ENCODE results near the gene COQ8A. TPM values are rescaled to one million over a fixed set of nuclear protein-coding genes. Genes with fewer than 3 reads are reported as not detected.
"Not testable (repeated sequence)": the region's sequence is repeated elsewhere in the genome, so short reads cannot be mapped to it uniquely, and the experiment has no call there.

Gene COQ8A
- polyA plus RNA-seq, 1 donor from 2014 or later: 13.2 TPM

DNA sequence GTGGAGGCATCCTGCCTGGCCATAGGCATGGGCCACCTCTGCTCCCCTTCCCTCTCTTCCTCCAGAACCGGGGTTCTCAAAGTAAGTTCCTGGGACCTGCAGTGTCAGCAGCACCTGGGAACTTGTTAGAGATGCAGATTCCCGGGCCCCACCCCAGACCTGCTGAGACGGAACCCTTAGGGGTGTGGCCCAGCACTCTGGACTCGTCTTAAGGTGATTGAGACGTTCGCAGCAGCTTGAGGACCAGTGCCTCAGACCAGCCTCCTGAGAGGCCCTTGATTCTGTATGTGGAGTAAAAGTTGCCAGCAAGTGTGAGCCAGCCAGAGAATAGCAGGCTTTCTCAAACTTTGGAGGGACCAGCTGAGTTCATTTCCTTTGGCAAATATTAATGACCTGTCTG lies 14.2 kb downstream of the COQ8A start:
- H3K4me2 ChIP-seq (ENCODE audit: low read length): no peak overlapping the region
- H3K36me3 ChIP-seq (ENCODE audit: insufficient read depth, low read length): no peaks in the 10 kb centered on the region
- no peak overlapping the region for H3K9ac ChIP-seq (ENCODE audit: low read length)
- TF ChIP-seq EZH2 (IDR thresholded peaks at IDR 0.05; ENCODE audit: borderline replicate concordance, insufficient read depth, low read length, poor library complexity, severe bottlenecking): no peak
- H3K4me3 ChIP-seq (ENCODE audit: low read length): no peak overlapping the region
- no peaks in the 10 kb centered on the region for H3F3A ChIP-seq (ENCODE audit: insufficient read depth, low read length, poor library complexity, severe bottlenecking)
- H3K27ac ChIP-seq (ENCODE audit: low read length): no peak overlapping the region
- H3K9me2 ChIP-seq (ENCODE audit: insufficient read depth, low read length): no peaks in the 10 kb centered on the region
- no peak overlapping the region for H2AFZ ChIP-seq (ENCODE audit: low read depth, low read length)
- H3K79me2 ChIP-seq (replicated peaks; ENCODE audit: insufficient read depth, low read length): no peaks in the 10 kb centered on the region
- no peaks in the 10 kb centered on the region for H3K9me3 ChIP-seq (ENCODE audit: low read length)
- no peaks in the 10 kb centered on the region for H4K20me1 ChIP-seq (ENCODE audit: insufficient read depth)
- no peaks in the 10 kb centered on the region for H3K27me3 ChIP-seq (ENCODE audit: insufficient read depth, low read depth, low read length)

DNA sequence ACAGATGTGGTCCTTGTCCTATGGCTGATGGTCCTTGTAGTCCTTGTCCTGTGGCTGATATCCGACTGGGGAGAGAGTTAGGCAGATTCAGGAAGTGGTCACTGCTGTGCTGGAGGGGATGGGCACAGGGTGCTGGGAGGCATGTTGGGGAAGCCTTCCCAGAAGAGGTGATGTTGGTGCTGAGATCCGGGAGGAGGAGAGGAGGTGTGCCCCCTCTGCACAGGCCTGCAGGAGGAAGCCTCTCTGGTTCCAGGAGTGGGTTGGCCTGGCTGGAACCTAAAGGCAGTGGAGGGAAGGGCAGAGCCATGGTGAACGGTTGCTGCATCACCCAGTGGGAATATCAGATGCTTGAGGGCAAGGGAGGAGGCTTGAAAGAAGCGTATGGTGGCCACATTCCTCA lies 14.7 kb downstream of the COQ8A start:
- H2AFZ ChIP-seq (ENCODE audit: low read depth, low read length): no peak overlapping the region
- no peak overlapping the region for H3K4me3 ChIP-seq (ENCODE audit: low read length)
- no peaks in the 10 kb centered on the region for H4K20me1 ChIP-seq (ENCODE audit: insufficient read depth)
- H3F3A ChIP-seq (ENCODE audit: insufficient read depth, low read length, poor library complexity, severe bottlenecking): no peaks in the 10 kb centered on the region
- H3K4me2 ChIP-seq (ENCODE audit: low read length): no peak overlapping the region
- no peaks in the 10 kb centered on the region for H3K9me2 ChIP-seq (ENCODE audit: insufficient read depth, low read length)
- H3K36me3 ChIP-seq (ENCODE audit: insufficient read depth, low read length): no peaks in the 10 kb centered on the region
- H3K27me3 ChIP-seq (ENCODE audit: insufficient read depth, low read depth, low read length): no peaks in the 10 kb centered on the region
- H3K27ac ChIP-seq (ENCODE audit: low read length): no peak overlapping the region
- no peak overlapping the region for H3K9ac ChIP-seq (ENCODE audit: low read length)
- H3K9me3 ChIP-seq (ENCODE audit: low read length): no peaks in the 10 kb centered on the region
- TF ChIP-seq MXI1 (conservative IDR thresholded peaks at IDR 0.05; ENCODE audit: poor library complexity, severe bottlenecking): no peak
- no peak for TF ChIP-seq TAF1 (IDR thresholded peaks at IDR 0.05; ENCODE audit: low read depth)
- H3K79me2 ChIP-seq (replicated peaks; ENCODE audit: insufficient read depth, low read length): no peaks in the 10 kb centered on the region

DNA sequence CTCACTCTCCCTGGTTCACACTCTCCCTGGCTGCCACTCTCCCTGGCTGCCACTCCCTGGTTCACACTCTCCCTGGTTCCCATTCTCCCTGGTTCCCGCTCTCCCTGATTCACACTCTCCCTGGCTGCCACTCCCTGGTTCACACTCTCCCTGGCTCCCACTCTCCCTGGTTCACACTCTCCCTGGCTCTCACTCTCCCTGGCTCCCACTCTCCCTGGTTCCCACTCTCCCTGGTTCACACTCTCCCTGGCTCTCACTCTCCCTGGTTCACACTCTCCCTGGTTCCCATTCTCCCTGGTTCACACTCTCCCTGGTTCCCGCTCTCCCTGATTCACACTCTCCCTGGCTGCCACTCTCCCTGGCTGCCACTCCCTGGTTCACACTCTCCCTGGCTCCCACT lies 15.8 kb downstream of the COQ8A start:
- not testable (repeated sequence) for H3K4me2 ChIP-seq (ENCODE audit: low read length); H3K9ac ChIP-seq (ENCODE audit: low read length); H3K27me3 ChIP-seq (ENCODE audit: insufficient read depth, low read depth, low read length); H4K20me1 ChIP-seq (ENCODE audit: insufficient read depth); H3K4me3 ChIP-seq (ENCODE audit: low read length); H3F3A ChIP-seq (ENCODE audit: insufficient read depth, low read length, poor library complexity, severe bottlenecking); H3K27ac ChIP-seq (ENCODE audit: low read length); H3K36me3 ChIP-seq (ENCODE audit: insufficient read depth, low read length); H3K9me2 ChIP-seq (ENCODE audit: insufficient read depth, low read length); H3K9me3 ChIP-seq (ENCODE audit: low read length); H2AFZ ChIP-seq (ENCODE audit: low read depth, low read length); H3K79me2 ChIP-seq (replicated peaks; ENCODE audit: insufficient read depth, low read length)

DNA sequence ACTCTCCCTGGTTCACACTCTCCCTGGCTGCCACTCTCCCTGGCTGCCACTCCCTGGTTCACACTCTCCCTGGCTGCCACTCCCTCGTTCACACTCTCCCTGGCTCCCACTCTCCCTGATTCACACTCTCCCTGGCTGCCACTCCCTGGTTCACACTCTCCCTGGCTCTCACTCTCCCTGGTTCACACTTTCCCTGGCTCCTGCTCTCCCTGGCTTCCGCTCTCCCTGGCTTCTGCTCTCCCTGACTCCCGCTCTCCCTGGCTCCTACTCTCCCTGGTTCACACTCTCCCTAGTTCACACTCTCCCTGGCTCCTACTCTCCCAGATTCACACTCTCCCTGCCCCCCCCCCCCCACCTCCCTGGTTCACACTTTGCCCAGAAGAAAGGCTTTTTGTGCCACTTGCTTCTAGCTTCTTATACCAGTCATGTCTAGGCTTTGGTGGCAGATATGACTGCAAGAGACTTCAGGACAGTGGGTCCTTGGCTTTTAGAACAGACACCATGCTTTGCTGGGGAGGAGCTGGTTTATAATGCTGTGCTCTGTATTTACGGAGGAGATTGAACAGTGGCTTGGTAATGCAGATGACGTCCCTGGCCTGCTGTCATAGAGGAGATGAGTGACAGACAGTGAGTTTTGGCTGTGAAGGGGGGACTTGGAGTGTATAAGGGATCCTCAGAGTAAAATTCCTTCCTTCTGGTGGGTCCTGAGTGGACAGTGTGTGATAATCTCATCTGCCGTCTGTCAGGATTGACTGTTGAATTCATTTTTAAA lies 17.0 kb downstream of the COQ8A start:
- H4K20me1 ChIP-seq (ENCODE audit: insufficient read depth): no peaks in the 10 kb centered on the region
- H3K9me3 ChIP-seq (ENCODE audit: low read length): no peaks in the 10 kb centered on the region
- H3K4me3 ChIP-seq (ENCODE audit: low read length): no peak overlapping the region
- no peak overlapping the region for H2AFZ ChIP-seq (ENCODE audit: low read depth, low read length)
- no peaks in the 10 kb centered on the region for H3K79me2 ChIP-seq (replicated peaks; ENCODE audit: insufficient read depth, low read length)
- no peak overlapping the region for H3K4me2 ChIP-seq (ENCODE audit: low read length)
- no peaks in the 10 kb centered on the region for H3F3A ChIP-seq (ENCODE audit: insufficient read depth, low read length, poor library complexity, severe bottlenecking)
- no peak for TF ChIP-seq POLR2AphosphoS5 (IDR thresholded peaks at IDR 0.05)
- no peak for TF ChIP-seq TAF1 (IDR thresholded peaks at IDR 0.05; ENCODE audit: low read depth)
- TF ChIP-seq RAD21 (conservative IDR thresholded peaks at IDR 0.05): no peak
- no peak for TF ChIP-seq SMC3 (conservative IDR thresholded peaks at IDR 0.05; ENCODE audit: poor library complexity)
- no peak for TF ChIP-seq EP300 (conservative IDR thresholded peaks at IDR 0.05; ENCODE audit: poor library complexity, severe bottlenecking)
- TF ChIP-seq, protein P1, sequence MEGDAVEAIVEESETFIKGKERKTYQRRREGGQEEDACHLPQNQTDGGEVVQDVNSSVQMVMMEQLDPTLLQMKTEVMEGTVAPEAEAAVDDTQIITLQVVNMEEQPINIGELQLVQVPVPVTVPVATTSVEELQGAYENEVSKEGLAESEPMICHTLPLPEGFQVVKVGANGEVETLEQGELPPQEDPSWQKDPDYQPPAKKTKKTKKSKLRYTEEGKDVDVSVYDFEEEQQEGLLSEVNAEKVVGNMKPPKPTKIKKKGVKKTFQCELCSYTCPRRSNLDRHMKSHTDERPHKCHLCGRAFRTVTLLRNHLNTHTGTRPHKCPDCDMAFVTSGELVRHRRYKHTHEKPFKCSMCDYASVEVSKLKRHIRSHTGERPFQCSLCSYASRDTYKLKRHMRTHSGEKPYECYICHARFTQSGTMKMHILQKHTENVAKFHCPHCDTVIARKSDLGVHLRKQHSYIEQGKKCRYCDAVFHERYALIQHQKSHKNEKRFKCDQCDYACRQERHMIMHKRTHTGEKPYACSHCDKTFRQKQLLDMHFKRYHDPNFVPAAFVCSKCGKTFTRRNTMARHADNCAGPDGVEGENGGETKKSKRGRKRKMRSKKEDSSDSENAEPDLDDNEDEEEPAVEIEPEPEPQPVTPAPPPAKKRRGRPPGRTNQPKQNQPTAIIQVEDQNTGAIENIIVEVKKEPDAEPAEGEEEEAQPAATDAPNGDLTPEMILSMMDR (IDR thresholded peaks at IDR 0.05; ENCODE audit: poor library complexity, severe bottlenecking): no peak
- no peak for TF ChIP-seq EZH2 (IDR thresholded peaks at IDR 0.05; ENCODE audit: borderline replicate concordance, insufficient read depth, low read length, poor library complexity, severe bottlenecking)
- TF ChIP-seq MXI1 (conservative IDR thresholded peaks at IDR 0.05; ENCODE audit: poor library complexity, severe bottlenecking): no peak
- TF ChIP-seq, protein P2, sequence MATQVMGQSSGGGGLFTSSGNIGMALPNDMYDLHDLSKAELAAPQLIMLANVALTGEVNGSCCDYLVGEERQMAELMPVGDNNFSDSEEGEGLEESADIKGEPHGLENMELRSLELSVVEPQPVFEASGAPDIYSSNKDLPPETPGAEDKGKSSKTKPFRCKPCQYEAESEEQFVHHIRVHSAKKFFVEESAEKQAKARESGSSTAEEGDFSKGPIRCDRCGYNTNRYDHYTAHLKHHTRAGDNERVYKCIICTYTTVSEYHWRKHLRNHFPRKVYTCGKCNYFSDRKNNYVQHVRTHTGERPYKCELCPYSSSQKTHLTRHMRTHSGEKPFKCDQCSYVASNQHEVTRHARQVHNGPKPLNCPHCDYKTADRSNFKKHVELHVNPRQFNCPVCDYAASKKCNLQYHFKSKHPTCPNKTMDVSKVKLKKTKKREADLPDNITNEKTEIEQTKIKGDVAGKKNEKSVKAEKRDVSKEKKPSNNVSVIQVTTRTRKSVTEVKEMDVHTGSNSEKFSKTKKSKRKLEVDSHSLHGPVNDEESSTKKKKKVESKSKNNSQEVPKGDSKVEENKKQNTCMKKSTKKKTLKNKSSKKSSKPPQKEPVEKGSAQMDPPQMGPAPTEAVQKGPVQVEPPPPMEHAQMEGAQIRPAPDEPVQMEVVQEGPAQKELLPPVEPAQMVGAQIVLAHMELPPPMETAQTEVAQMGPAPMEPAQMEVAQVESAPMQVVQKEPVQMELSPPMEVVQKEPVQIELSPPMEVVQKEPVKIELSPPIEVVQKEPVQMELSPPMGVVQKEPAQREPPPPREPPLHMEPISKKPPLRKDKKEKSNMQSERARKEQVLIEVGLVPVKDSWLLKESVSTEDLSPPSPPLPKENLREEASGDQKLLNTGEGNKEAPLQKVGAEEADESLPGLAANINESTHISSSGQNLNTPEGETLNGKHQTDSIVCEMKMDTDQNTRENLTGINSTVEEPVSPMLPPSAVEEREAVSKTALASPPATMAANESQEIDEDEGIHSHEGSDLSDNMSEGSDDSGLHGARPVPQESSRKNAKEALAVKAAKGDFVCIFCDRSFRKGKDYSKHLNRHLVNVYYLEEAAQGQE (IDR thresholded peaks at IDR 0.05; ENCODE audit: borderline replicate concordance): no peak
- H3K36me3 ChIP-seq (ENCODE audit: insufficient read depth, low read length): no peaks in the 10 kb centered on the region
- H3K9ac ChIP-seq (ENCODE audit: low read length): no peak overlapping the region
- no peaks in the 10 kb centered on the region for H3K27me3 ChIP-seq (ENCODE audit: insufficient read depth, low read depth, low read length)
- H3K27ac ChIP-seq (ENCODE audit: low read length): no peak overlapping the region
- H3K9me2 ChIP-seq (ENCODE audit: insufficient read depth, low read length): no peaks in the 10 kb centered on the region

Data from neural cell (in vitro differentiated cells).